HG03135 (cell line): ENCODE data around the gene TRIO.
"Not testable (repeated sequence)": the region's sequence is repeated elsewhere in the genome, so short reads cannot be mapped to it uniquely, and the experiment has no call there.

Experiments
- ATAC-seq: cut with Tn5 transposase; IDR thresholded peaks from one replicate; pipeline ENCODE4 v1.9.1; 2021; ENCODE audit warnings: mild to moderate bottlenecking, moderate library complexity; ENCODE audit not compliant: unreplicated experiment

The TRIO gene

GRCh38 chr5:14142827-14143545 lies at the start of gene TRIO:
Gene TRIO, plus strand, starts transcription at chr5:14143342. Its CDS starts 384 bp downstream, at chr5:14143726.
- ATAC-seq: peak; percentile 44

- not testable (repeated sequence) for ATAC-seq
These were observed 45.8 kb upstream of the TRIO start for GRCh38 chr5:14097380-14097779.

- no peak for ATAC-seq
These were observed 45.1 kb upstream of the TRIO start for GRCh38 chr5:14097998-14098471.

- ATAC-seq: no peak
These were observed 42.9 kb upstream of the TRIO start for GRCh38 chr5:14100281-14100680.

GRCh38 chr5:14101922-14102321 lies 41.2 kb upstream of the TRIO start:
- ATAC-seq: no peak

- ATAC-seq: no peak
These were observed 40.5 kb upstream of the TRIO start for GRCh38 chr5:14102666-14103065.

GRCh38 chr5:14105718-14106410 lies 37.3 kb upstream of the TRIO start:
- ATAC-seq: no peak

GRCh38 chr5:14107536-14107935 lies 35.6 kb upstream of the TRIO start:
- no peak for ATAC-seq

GRCh38 chr5:14108170-14108996 lies 34.8 kb upstream of the TRIO start:
- ATAC-seq: peak; percentile 85

- peak; percentile 83 for ATAC-seq
These were observed 33.9 kb upstream of the TRIO start for GRCh38 chr5:14109041-14109747.

GRCh38 chr5:14109771-14110170 lies 33.4 kb upstream of the TRIO start:
- no peak for ATAC-seq

GRCh38 chr5:14110196-14110595 lies 32.9 kb upstream of the TRIO start:
- ATAC-seq: no peak

GRCh38 chr5:14110680-14111079 lies 32.5 kb upstream of the TRIO start:
- no peak for ATAC-seq

- ATAC-seq: no peak
These were observed 30.0 kb upstream of the TRIO start for GRCh38 chr5:14112998-14113652.

- no peak for ATAC-seq
These were observed 28.4 kb upstream of the TRIO start for GRCh38 chr5:14114615-14115251.

GRCh38 chr5:14115323-14115895 lies 27.7 kb upstream of the TRIO start:
- ATAC-seq: no peak

- ATAC-seq: no peak
These were observed 24.4 kb upstream of the TRIO start for GRCh38 chr5:14118551-14119320.

GRCh38 chr5:14120176-14120575 lies 23.0 kb upstream of the TRIO start:
- no peak for ATAC-seq

GRCh38 chr5:14121552-14121951 lies 21.6 kb upstream of the TRIO start:
- ATAC-seq: no peak
